GM19468 (cell line): ENCODE results near the gene SELENOK.
A peak's percentile ranks its signal among the peaks of the same experiment; 100 is the strongest.

ENCODE experiments used
- ATAC-seq: cut with Tn5 transposase; IDR thresholded peaks from one replicate; pipeline ENCODE4 v1.9.1; 2021; ENCODE audit warnings: mild to moderate bottlenecking, moderate library complexity, moderate number of reproducible peaks; ENCODE audit not compliant: unreplicated experiment; ENCODE audit errors: extremely low read depth

SELENOK gene

DNA sequence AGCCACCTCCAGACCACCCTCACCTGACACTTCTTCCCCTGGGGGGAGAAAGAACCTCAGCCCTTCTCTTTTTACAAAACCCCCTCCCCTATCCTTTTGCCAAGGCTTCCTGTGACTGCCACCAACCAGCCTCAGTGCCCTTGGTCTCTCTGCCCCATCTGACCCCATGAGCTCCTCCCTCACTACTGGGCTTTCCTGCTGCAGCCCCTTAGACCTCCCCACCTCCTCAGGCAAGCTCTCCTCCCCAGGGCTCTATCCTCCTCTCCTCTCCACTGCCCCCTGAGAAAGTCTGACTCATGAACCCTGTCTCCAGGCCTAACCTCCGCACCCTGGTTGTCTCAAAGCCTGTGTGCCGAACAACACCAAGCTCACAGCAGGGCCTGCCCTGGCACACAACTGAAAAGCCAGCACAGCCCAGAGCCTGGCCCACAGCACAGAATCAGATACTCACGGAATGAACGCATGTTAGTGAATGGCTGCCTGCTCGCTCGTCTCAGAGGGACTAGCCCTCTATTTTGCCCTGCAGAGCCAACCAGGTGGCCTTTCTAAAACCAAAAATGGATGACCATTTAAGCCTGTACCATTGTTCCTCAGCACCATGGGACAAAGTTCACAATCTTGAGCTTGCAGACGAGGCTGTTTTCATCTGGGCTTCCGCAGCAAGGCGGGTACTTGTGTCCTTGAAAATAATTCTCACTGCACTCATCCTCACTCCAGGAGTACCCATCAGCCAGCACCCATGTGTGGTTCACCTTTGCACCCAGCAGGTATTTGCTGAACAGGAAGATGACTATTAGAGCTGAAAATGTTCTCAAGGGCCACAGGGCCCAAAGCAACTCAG is 47.2 kb downstream of the SELENOK start:
- no peak for ATAC-seq

DNA sequence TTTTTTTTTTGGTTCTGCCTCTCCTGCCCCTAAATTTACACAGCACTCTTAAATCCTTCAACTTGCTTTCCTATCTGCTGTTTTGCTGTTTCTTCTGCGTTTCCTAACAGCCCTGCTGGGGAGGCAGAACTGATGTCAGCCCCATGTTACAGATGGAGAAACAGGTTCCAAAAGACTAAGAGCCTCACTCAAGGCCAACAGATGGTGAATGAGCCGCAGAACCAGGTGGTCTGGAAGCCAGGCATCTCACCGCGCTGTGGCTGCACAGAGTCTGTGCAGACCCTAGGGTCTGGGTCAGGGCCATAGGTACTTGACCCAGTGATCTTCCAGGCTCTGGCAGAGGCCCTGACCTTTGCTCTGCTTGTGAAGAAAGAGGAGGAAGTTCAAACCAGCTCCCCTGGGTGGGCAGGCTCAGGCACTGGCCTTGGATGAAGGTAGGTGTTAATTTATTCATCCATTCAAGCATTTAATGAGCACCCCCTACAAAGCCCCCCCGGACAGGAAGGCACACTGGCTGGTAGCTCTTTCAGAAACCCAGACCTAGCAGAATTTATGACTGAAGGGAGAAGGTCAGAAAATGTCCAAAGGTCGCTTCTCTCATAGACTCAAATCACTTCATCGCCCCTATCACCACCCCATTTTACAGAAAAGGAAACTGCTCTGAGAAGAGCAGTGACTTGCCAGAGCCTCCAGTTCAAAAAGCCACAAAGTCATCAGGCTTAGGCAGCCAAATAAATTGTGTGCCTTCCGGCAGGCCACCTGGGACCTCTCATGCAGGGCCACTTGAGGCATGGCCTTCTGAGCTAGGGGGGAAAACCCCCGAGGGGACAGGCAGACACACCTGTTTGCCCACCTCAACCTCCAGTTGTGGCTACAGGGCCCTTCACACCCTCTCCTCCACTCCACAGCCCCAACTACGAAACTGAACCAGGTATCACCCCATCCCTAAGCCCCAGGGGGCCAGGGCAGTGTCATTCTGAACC is 48.2 kb downstream of the SELENOK start:
- ATAC-seq: peak; percentile 30

DNA sequence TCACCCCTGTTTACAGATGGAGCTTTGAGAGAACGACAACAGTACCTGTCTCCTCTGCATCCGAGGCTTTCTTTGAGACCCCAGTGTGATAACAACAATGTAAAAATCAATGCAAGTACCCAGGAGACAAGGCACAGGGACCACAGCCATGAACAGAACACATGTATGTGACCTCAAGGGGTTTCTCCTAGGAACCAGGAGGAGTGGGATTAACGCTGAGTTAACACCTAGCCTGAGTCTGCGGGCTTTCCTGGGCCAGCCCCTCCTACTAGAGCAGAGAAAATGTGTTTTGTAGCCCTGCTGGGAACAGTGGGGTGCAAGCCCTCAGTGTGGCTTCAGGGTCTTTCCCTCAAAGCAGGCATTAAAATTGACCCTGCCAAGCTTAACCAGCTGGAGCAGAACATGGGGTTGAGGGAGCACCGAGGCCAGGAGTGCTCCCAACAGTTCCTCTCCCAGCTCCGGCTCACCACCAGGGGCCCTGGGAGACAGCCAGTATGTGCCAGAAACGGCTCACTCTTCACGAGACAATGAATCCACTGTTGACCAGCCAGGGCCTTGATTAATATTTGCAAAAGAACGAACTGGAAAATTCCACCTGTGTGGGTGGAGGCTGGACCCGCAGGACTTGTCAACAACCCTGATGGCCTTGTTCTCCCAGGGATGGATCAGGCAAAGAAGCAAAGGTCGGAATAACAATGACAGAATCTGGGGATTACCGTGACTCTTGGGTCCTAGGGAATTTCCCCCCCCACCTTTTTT is 49.0 kb downstream of the SELENOK start:
- ATAC-seq: no peak

DNA sequence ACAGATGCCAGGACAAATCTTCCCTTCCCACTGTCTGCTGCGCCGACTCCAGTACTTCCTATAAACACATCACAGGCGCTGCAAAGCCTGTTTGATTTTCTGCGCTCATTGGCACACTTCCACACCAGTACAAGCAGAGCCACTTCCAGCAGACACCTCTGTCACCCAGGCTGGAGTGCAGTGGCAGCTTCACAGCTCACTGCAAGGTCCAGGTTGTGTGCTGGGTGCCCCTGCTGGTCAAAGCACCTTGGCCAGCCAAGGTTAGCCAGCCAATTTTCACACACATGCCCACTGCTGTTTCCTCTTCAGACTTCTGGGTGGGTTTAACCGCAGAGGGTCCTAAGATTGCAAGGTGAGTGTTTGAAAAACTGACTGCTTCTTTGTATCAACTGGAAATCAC is 50.4 kb downstream of the SELENOK start:
- ATAC-seq: no peak

DNA sequence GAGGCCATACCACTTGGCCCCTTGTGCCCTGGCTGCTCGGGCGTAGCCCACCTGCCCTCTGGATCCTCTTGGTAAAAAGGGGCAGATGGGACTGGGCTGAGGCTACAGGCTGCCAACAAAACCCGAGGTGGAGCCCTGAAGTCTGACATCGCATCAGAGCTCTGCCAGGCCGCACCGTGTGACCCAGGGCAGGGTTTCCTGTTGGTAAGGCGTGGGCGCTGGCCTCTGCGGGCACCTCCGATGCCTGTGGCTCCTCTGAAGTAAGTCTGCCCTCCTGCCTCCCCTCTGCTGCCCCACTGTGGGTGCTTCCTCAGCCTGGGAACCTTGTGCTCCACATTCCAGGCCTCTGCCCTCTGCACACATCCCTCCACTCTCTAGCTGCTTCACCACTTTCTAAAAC is 54.3 kb downstream of the SELENOK start:
- no peak for ATAC-seq

DNA sequence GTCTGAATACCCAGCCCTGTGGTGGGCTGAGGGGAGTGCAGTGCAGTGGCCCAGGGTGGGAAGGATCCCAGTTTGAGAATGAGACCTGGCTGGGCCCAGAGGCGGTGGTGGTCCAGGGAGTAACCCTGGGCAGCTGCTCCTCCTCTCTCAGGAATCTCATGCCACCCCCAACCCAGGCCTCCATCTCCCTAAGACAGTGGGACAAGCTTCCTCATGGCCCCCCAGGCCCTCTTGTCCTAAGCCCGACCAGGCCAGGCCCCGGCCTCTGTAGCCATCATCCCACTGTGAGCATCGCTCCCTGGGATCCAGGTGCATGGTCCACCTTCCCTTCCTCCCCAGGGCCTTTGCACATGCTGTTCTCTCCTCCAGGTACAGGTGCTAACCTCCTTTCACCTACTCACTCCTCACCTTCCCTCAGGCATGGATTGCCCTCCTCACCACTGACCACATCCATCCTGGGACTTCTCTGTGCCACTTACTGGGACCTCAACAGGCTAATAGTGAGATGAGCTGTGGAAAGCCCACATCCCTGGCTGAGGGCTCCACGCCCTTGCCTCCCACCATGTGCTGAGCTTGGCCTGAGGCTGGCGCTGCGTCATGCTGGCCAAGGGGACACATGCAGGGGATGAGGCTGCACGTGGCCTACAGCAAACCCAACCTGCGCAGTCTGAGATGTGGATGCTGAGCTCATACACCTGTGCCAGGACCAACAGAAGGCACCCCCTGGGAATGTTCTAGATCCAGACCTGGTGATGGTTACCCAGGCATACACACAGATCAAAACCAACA is 55.4 kb downstream of the SELENOK start:
- ATAC-seq: no peak

DNA sequence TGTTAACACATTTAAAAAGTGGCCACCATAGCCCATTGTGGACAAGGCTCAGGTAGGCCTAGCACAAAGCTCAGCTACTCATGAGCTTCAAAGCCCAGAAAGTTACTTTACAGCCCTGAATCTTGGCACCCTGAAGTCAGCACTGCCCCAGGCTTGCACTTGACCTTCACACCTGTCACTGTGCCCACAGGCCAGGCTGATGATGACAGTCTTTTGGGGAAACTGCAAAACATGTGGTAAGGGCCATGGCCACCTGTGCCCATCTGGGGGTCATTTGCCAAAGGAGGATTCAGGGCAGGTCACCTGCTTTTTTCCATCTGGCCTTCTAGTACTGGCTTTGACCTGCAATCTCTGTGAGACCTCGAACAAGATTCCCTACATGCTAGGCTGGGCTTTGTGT is 56.4 kb downstream of the SELENOK start:
- ATAC-seq: no peak

DNA sequence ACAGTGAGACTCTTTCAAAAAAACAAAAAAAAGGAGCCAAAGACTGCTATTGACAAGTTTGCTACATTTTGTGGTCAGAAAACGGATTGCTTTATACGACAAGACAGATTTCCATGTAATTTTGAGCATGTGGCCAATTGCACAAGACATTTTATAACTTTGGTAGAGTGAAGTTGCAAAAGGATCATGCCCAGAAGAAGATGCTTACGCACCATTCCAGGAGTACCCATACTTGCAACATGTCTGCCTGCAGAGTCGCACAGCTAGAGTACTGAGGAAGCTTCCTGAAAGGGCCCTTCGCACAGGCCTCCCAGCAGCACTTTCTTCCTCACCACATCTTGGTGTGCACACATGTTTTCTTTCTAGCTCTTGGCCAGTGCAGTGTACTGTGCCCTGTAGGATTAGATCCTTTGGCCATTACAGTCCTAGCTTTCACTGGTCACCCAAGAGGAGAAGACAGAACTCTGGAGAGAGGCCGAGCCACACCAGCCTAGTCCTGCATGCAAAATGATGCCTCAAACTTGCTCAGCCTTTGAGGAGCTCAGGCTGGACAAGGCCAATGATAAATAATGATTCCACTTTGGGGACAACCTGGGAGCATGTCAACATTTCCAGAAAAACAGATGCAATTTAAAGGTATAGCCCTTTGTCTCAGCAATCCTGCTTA is 57.1 kb downstream of the SELENOK start:
- ATAC-seq: no peak
